HG03103 (cell line): ENCODE results near the gene FMNL2.
A peak's percentile ranks its signal among the peaks of the same experiment; 100 is the strongest.

Experiments
- ATAC-seq: cut with Tn5 transposase; IDR thresholded peaks from one replicate; pipeline ENCODE4 v1.9.1; 2021; ENCODE audit warnings: low read depth; ENCODE audit not compliant: unreplicated experiment

FMNL2 gene

DNA sequence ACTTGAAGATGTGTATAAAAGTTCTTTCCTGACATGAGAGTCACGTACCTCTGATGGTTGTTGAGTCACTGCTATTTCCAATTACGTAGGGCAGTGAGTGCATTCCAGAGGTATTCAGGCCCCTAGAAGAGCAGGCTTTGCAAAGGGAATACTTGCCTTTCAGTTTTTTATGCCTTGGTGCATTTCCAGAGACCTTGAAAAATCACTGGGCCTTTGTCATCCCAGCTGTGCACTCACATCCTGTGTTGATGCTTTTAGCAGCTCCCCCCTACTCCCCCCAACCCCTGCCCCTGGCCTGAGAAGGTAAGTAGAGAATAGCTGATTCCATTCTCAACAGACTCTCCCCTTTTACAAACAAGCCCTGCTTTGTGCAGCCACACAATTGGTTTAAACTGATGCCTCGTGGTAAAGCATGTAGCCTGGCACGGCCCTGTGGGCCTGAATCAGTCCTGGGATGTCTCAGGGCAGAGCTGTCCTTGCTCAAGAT, 208.1 kb downstream of the FMNL2 start:
- ATAC-seq, result no peak

DNA sequence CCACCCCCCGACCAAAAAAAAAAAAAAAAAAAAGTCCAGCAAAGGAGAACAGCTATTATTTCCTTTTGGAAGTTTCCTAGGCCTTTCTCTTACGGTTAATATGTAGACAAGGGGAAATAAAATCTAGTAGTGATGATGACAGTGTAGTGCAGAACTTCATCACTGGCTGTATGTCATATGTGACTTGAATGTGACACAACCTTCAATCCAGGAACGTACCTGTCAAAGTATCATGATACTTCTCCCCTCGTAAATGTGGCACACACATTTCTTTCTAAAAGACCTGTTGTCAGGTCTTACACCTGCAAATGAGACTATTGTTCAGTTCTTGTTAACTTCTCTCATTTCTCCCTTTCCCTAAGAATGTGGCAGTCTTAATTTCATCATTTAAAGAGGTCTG, 208.7 kb downstream of the FMNL2 start:
- no peak for ATAC-seq

DNA sequence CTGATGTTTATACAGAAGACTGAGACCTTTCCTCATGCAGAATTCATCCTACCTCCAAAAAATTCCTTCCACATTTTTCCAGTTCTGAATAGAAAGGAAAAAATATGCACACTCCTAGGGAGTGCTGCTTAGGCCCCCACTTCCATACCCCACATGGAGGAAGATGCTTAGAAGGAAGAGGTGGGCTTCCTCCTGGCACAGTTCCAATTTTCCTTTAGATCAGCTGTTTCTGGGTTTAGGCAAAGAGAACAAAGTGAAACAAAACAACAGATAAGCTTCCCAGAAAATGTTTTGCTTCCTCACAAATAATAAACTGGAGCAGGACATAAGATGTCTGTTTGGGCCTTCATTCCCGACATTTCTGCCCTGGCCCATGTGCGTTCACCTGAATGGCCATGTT, 209.7 kb downstream of the FMNL2 start:
- ATAC-seq, result no peak

DNA sequence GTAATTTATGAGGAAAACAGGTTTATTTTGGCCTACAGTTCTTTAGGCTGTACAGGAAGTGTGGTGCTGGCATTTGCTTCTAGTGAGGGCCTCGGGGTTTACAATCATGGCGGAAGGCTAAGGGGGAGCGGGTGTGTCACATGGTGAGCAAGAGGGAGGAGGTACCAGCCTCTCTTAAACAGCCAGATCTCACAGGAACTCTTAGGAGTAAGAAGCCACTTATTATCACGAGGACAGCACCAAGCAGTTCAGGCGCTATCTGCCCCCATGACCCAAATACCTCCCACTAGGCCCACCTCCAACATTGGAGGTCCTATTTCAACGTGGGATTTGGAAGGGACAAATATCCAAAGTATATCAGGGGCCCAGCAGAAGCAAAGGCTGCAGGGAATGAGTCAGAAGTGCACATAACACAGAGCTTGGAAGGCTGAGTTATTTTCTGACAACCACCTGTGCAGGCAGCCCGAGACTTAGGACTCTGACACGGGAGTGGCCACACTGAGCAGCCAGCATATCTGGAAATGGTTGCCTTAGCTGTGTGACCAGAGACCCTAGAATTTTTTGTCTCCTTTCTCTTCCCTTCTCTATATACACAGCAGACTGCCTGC, 211.4 kb downstream of the FMNL2 start:
- ATAC-seq, result no peak

DNA sequence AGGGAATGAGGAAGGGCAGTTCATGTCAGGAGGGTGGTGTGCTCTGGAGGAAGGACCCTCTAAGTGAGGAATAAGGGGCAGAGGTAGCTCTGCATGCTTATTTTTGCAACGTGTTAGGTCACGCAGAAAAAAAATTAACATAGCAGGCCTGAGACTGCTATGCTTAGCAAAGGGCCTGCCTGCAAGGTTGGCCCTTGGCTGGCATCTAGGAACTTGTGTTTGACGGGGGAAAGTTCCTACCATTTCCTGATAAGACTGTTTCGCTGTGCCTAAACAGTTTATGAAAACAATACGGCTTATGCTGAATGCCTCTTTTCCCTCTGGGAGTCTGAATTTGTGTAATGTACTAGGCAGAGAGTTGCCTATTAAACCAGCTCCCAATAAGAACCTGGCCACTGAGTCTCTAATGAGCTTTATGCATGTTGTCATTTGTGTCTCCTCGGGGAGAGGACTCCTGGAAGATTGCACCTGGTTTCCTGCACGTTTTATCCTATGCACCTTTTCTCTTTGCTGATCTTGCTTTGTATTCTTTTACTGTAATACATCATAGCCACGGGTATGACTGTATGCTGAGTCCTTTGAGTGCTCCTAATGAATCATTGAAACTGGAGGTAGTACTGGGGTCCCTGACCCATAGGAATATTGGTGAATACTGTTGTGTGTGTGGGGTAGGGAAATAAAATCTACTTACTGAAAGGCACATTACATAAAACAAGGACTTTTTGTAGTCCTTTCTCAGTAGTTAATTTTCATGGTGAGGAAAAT, 213.3 kb downstream of the FMNL2 start:
- no peak for ATAC-seq

DNA sequence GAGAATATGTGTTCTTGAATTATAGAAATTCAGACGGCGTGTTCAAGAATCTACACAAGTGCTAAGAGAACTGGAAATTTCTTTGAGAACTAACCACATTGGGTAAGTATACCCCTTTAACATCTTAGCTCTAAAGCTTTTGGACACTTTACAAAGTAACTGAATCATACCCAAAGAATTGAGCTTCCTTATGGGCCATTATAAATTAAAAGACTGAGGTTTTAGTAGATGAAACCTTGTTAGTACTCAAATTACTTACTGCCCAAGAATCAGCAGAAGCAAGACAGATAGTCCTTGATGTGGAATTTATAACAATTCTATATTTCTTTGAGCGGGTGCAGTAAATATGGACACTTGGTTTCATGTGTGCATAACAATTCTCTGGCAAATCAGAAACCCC, 214.0 kb downstream of the FMNL2 start:
- no peak for ATAC-seq

DNA sequence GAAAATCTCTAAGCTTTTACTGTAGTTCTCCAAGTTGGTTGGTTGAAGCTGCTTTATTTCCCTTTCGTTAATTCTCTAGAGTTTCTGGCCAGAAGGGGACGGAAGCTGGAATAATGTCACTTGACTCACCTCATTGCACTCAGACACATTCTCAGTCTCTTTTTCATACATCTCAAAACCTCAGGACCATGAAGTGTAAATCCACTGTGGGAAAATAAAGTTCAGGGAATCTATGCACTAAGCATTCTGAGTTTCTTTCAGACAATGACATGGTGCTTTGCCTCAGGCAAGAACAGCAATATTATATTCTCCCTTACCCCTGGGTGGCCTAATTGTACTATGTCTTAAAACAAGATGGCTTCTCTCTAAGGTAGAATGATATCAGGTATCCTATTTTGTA, 214.4 kb downstream of the FMNL2 start:
- no peak for ATAC-seq

DNA sequence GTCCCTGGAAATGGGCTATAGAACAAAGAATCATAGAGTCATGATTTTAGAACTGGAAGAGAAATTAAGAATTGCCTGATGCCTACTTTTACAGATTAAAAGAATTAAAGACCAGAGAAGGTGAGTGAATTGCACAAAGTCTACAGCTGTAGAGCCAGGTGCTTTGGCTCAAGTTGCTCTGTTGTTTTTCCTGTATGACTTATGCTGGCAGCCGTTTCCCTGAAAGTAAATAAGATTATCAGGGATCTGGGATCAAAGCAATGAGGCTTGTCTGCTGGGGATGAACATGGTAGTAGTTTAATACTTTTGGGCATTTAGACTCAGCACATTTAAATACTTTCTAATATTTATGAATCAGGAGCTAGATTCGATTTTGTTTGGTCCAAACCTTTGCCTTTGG, 215.4 kb downstream of the FMNL2 start:
- ATAC-seq, result no peak

DNA sequence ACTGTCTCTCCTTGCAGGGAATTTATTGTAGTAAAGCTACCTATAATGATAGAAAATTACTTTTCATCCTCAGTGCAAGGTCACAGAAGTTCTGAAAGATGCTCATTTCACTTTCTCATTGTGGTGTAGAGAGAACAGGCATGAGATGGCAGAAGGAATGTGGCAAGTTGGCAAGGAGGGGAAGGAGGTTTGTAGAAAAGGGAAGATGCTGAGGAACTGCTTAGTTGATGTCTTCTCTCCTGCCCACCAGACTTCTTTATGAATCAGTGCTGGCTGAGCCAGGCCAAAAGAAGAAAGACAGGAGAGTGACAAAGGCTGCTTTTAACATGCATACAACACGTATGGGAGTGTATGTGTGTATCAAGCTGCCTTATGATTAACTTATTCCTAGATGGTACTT, 217.9 kb downstream of the FMNL2 start:
- no peak for ATAC-seq

DNA sequence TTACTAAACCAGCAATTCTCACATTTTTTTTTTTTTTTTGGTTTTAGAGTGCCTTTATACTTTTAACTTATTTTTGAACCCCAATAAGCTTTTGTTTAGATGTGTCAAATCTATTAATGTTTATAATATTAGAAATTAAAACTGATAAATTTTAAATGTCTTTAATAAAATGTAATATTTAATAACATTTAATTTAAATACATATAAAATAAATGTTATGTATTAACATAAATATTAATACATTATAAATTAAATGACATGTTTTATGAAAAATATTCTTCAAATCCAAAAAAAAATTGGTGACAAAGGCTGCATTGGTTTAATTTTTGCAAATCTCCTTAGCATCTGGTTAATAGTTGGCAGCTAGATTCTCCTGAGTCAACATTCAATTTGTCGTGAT, 218.5 kb downstream of the FMNL2 start:
- no peak for ATAC-seq

DNA sequence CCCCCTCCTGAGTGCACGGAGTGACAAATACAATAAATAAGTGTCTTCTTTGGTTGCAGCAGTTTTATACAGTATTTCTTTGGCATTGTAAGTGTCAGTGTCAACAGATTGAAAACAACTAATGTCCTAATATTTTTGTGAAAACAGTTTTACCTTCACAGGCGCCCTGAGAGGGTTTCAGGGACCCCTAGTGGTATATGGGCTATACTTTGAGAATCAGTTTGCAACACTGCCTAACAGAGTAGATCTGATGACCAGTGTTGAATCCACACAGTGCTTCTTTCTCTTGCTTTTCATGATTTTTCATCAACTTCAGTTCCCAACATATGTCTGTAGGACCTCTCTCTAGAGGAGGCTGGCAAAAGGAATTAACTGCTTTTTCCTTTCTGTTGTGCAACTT, 220.1 kb downstream of the FMNL2 start:
- ATAC-seq, result peak; percentile 55

DNA sequence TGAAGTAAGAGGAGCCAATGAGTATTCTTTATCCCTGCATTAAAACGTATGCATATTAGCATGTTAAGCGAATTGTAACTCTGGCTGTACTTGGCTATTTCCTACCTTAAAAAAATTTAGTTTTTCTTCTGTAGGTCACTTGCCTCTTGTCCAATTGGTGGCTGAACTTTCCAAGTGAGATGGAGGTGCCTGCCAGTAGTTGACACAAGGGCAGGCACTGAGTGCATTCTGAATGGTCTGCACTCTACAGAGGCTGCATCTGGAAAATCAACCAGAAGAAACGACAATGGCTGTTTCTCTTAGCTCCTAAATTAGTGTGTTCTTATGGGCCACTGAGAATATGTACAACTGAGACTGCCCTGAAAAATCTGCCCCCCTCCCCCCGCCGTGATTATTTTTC, 221.5 kb downstream of the FMNL2 start:
- no peak for ATAC-seq

DNA sequence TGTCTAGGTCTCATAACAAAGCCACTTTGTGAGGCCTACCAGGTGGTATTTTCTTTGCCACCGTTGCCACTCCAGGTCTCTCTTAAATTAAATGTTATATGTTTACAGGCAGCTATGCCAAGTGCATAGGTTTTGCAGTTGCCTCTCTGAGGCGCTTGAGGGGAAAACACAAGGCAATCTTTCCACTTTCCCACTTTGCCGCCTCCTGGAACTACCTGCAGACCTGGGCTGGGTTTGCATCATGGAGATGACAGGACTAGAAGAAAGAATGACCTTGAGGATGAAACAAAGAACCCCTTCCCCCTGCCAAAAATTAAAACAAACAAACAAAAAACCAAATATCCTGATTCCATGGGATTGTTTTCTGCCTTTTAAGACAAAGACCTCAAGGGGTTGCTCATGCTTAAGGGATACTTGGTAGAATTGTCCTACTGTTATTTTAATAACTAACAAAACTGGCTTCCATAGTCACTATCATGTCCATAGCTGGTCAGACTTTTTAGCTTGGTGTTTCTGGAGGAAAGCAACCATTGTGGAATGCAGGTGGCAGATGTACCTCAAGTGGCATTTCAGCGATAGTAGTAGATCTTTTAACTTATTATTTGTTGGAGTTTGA, 222.4 kb downstream of the FMNL2 start:
- no peak for ATAC-seq

DNA sequence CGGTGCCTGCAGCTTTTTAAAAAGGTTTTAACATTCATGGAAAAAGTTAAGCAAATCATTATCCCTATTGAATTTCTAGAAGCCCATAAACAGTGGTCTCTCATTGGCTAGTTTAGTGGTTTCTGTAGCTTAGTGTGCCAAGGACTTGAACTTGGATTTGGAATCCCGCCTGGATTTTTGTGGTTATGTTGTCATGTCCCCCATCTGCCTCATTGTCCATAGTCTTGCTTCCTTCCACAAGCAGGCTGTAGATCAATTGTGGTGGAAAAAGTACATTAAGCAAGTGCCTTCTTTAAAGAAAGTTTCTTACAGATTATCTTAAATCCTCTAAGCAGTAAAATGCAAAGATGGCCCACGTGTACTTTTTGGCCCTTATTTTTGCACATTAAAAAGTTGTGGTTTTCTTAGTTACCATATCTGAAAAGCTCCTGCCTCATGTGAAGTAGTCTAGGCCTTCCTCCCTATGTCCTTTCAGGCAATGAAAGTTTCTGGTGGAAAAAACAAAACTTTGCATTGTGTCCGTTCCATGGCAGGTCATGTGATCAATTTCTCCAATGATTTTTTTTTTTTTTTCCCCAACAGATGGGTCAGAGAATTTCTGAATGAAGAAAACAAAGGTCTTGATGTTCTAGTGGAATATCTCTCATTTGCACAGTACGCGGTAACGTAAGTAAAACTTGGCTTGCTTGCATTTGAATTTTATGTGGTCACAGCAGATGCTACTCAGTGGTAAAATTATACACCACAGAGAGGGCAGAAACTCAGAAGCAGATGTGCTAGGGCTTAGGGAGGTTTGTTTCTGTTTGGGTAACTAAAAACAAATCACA, 223.4 kb downstream of the FMNL2 start:
- no peak for ATAC-seq

DNA sequence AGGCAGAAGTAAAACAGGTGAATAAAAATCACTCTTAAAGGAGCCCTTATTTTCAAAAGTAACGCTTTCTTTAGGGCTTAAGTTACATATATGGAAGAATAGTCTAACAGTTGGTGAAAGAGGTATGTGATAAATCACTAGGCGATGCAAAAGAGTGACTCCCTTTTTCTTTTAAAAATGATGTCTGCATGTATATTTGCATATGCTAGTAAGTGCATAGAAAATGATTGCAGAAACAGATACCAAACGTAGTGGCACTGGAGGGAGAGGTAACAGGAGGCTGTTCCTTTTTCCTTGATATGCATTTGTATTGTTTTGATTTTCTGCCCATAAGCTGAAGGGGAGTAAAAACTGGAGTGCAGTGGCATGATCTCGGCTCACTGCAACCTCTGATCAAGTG, 224.0 kb downstream of the FMNL2 start:
- no peak for ATAC-seq

DNA sequence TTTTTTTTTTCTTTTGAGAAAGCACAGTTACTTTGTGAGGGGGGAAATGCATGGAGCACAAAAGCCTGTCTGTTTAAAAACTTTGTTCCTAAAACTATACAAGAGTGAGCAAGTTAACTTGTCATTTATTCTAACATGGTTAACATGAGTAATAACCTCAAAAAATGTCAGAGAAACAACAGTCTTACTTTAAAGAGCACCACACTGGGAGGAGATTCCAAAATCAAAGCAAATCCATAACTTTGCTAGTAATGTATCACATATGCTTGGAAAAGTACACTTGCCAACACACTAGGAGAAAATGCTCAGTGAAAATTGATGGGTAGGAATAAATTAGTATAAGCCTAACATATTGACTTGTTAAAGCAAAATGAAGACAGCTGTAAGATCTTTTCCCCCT, 225.2 kb downstream of the FMNL2 start:
- no peak for ATAC-seq

DNA sequence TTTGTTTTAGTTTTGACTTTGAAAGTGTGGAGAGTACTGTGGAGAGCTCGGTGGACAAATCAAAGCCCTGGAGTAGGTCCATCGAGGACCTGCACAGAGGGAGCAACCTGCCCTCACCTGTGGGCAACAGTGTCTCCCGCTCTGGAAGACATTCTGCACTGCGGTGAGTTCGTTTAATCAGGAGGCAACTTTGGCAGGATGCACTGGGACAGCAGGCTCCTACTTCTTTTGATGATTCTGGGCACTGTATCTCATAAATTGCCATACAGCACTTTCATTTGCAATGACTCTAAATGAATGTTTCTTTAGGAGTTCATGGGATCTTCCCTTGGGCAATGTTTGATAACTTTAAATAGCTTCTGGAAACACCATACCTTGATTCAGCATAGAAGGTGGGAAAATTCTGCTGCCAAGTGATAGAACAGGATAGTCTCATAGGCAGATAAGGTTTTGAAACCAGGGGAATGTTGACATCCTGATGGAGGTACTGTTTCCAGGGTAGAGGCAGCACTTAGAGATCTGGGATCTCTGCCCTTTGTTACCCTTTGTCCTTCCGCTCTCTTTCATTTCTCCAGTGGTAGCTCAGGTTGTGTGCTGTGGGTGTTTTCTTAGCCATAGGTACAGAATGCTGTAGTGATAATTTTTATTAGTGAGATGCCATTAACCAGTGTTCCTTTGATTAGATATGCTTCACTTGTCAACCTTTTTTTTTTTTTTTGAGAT, 226.1 kb downstream of the FMNL2 start:
- ATAC-seq, result no peak

DNA sequence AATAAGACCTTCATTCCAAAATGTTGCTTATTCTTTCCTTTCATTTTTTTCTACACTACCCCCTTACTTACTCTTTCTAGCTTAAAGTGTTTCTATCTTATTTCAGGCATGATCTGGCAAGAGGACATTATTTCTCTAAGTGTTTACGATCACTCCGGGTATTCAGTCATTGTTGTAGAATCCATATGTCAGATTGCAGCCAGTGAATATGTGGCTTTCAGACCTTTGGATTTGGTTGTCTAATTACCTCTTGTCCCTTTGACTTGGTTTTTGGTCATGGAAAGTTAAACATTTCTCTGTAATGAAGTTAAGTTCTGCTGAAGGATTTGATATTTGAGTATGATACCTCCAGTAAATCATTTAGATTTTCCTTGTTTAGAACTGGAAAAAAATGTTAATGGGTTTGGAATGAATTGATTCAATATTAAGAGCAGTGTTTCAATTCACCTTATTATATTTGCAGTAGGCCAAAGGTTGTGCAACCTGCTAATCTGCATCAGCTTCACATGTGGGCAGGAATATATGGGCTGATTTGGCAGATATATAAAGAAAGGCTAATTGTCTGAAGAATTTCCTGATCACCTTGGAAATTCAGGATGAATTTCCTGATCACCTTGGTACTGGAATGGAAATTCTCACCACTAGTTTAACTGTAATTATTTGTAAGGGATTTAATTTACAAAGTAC, 227.4 kb downstream of the FMNL2 start:
- ATAC-seq, result no peak

DNA sequence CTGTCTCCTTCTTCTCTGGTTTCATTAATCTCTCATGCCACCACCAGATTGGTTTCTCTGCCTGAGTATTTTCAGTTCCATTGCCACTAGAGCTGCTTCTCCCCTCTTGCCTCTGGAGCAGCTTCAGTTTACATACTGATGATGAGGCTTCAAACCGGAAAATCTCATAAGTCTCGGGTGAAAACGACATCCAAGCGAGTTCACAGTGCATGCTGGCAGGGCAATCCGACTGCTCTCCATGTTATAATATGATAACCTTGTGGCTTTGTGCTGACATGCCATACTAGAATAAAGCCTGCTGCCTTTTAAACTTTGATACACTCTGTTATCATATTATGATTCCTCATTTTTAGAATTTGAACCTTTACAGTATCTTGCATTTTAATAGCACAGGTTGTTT, 228.8 kb downstream of the FMNL2 start:
- no peak for ATAC-seq
